Measurements from ENCODE around the gene TEAD1. TPM values are rescaled to one million over a fixed set of nuclear protein-coding genes. Genes with fewer than 3 reads are reported as not detected.

The TEAD1 gene
- total and polyA plus RNA-seq, 2 donors (not counting 3 experiments of a cell fraction or from before 2014, with no cell fraction given) = 15.3 to 49.0 TPM

DNA sequence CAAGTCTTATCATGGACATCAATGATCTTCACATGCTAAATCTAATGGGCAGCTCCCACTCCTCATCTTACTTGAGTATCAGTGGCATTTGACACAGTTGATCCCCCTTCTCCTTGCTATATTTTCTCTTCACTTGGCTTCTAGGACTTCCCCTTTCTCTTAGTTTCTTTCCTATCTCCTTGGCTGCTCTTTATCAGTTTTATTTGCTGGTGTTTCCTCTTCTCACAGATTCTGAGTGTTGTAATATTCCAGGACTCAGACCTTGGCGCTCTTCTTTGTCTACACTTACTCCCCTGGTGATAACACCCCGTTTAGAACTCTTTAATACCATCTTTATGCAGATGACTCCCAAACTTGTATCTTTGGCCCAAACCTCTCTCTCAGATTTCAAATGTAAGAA is 301.0 kb downstream of the TEAD1 start:
- H3K4me3 ChIP-seq (replicated peaks in 1 of 3; ENCODE audit: insufficient read depth in 1 of 3, low read depth in 1 of 3, low read length in 3 of 3) = no peak overlapping the region
- H3K9me1 ChIP-seq (replicated peaks; ENCODE audit: control insufficient read depth, extremely low read depth, insufficient read depth, low read length) = no peaks in the 10 kb centered on the region
- H3K36me3 ChIP-seq (ENCODE audit: control insufficient read depth in 2 of 2, extremely low read depth in 1 of 2, insufficient read depth in 2 of 2, low read length in 2 of 2) = no peaks in the 10 kb centered on the region
- no peak for DNase-seq (ENCODE audit: low read depth, low spot score)
- no peaks in the 10 kb centered on the region for H3K79me2 ChIP-seq (ENCODE audit: control insufficient read depth, insufficient read depth, low read length)
- H3K27ac ChIP-seq (ENCODE audit: insufficient read depth, low read depth, low read length) = no peak overlapping the region
- POLR2A ChIA-PET = no interaction called here
- dilution Hi-C loops (cut with MboI; ENCODE audit: extremely low pct_ligation_motif_present, low sequenced_read_pairs) = no loop called here
- H3K4me1 ChIP-seq (ENCODE audit: control insufficient read depth, extremely low read depth, insufficient read depth, low read length) = no peaks in the 10 kb centered on the region
- no peak overlapping the region for H2AFZ ChIP-seq (ENCODE audit: low read depth, low read length)
- no peaks in the 10 kb centered on the region for H4K20me1 ChIP-seq (replicated peaks; ENCODE audit: control insufficient read depth, extremely low read depth, insufficient read depth, low read length)
- CTCF ChIA-PET = interaction anchor here (1.9 to 3.7 kb wide), 3 partner anchors 9 to 644 kb away, joined by 5 to 40 read pairs (median 6); no protein-coding TSS in a partner anchor
- TF ChIP-seq MYC (IDR thresholded peaks at IDR 0.05; ENCODE audit: low read depth, low read length) = no peak
- TF ChIP-seq, protein P1, sequence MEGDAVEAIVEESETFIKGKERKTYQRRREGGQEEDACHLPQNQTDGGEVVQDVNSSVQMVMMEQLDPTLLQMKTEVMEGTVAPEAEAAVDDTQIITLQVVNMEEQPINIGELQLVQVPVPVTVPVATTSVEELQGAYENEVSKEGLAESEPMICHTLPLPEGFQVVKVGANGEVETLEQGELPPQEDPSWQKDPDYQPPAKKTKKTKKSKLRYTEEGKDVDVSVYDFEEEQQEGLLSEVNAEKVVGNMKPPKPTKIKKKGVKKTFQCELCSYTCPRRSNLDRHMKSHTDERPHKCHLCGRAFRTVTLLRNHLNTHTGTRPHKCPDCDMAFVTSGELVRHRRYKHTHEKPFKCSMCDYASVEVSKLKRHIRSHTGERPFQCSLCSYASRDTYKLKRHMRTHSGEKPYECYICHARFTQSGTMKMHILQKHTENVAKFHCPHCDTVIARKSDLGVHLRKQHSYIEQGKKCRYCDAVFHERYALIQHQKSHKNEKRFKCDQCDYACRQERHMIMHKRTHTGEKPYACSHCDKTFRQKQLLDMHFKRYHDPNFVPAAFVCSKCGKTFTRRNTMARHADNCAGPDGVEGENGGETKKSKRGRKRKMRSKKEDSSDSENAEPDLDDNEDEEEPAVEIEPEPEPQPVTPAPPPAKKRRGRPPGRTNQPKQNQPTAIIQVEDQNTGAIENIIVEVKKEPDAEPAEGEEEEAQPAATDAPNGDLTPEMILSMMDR (IDR thresholded peaks at IDR 0.05; ENCODE audit: extremely low read depth in 1 of 2, insufficient read depth in 1 of 2, low read depth in 1 of 2, low read length in 2 of 2) = no peak
- no peak for FAIRE-seq
- no peaks in the 10 kb centered on the region for H3K9me3 ChIP-seq (replicated peaks; ENCODE audit: control insufficient read depth, insufficient read depth, low read length)
- no peak overlapping the region for H3K9ac ChIP-seq (replicated peaks; ENCODE audit: extremely low read depth, insufficient read depth, low read length)
- no TSS peak for BruUV-seq (replicated peaks)
- intact Hi-C loops (cut with micrococcal nuclease) = no loop called here
- H3K4me2 ChIP-seq (ENCODE audit: insufficient read depth, low read length) = no peak overlapping the region
- H3K27me3 ChIP-seq (ENCODE audit: control insufficient read depth in 2 of 2, insufficient read depth in 2 of 2, low read length in 2 of 2) = peaks cover 29 to 30% of the 10 kb centered on the region in 2 experiments

DNA sequence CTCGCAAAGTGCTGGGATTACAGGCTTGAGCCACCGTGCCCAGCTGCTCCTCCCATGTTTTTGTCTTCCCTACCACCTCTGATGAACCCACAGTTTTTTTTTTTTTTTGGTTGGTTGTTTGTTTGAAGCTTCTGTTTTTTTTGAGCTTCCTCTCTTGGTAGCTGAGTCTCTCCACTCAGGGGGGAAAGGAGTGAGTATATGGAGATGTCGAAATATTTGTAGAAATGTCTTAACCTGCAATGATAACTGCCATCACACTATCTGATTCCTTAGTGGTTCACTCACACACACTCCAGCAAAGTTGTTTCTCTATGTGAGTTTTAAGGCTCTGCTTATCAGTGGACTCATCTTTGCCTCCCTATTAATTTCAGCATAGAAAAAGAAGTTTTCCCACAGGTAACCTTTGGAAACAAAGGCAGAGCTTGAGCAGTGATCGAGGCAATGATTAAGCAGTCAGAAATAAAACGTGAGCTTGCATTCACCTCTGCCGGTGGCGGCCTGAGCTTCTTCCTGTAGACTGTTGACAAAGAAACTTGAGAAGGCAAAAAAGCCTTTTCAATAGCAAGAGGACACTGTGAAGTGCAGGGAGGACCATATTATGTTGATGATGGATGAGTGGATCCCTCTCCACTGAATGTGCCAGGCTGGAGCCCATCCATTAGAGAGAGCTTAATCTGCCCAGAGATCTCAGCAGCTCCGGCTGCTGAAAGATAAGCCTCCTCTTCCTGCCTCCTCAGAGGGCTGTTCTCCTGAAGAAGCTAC is 305.9 kb downstream of the TEAD1 start:
- no peak for DNase-seq (ENCODE audit: low read depth, low spot score)
- Histone ChIP-seq H4K20me1 (replicated peaks; ENCODE audit: control insufficient read depth, extremely low read depth, insufficient read depth, low read length) (no peaks in the 10 kb centered on the region), H3K9me1 (replicated peaks; ENCODE audit: control insufficient read depth, extremely low read depth, insufficient read depth, low read length) (no peaks in the 10 kb centered on the region), H2AFZ (ENCODE audit: low read depth, low read length) (no peak overlapping the region), H3K4me3 (replicated peaks in 1 of 3; ENCODE audit: insufficient read depth in 1 of 3, low read depth in 1 of 3, low read length in 3 of 3) (no peak overlapping the region), H3K79me2 (ENCODE audit: control insufficient read depth, insufficient read depth, low read length) (no peaks in the 10 kb centered on the region), H3K36me3 (ENCODE audit: control insufficient read depth in 2 of 2, extremely low read depth in 1 of 2, insufficient read depth in 2 of 2, low read length in 2 of 2) (no peaks in the 10 kb centered on the region), H3K4me2 (ENCODE audit: insufficient read depth, low read length) (no peak overlapping the region), H3K9ac (replicated peaks; ENCODE audit: extremely low read depth, insufficient read depth, low read length) (no peak overlapping the region), H3K9me3 (replicated peaks; ENCODE audit: control insufficient read depth, insufficient read depth, low read length) (no peaks in the 10 kb centered on the region), H3K27me3 (ENCODE audit: control insufficient read depth in 2 of 2, insufficient read depth in 2 of 2, low read length in 2 of 2) (peaks cover 33 to 43% of the 10 kb centered on the region in 2 experiments), H3K27ac (ENCODE audit: insufficient read depth, low read depth, low read length) (no peak overlapping the region), H3K4me1 (ENCODE audit: control insufficient read depth, extremely low read depth, insufficient read depth, low read length) (no peaks in the 10 kb centered on the region)
- BruUV-seq (replicated peaks) = no TSS peak
- no peak for TF ChIP-seq EZH2 (IDR thresholded peaks at IDR 0.05; ENCODE audit: borderline replicate concordance, low read depth, low read length, severe bottlenecking)
- TF ChIP-seq, protein P1 (IDR thresholded peaks at IDR 0.05; ENCODE audit: extremely low read depth in 1 of 2, insufficient read depth in 1 of 2, low read depth in 1 of 2, low read length in 2 of 2) = no peak
- TF ChIP-seq POLR2A (IDR thresholded peaks at IDR 0.05; ENCODE audit: low read depth, low read length) = no peak
- TF ChIP-seq FOS (IDR thresholded peaks at IDR 0.05; ENCODE audit: borderline replicate concordance, insufficient read depth, low read length) = no peak
- TF ChIP-seq POLR2AphosphoS5 (IDR thresholded peaks at IDR 0.05; ENCODE audit: insufficient read depth, low read depth, low read length) = no peak
- no peak for TF ChIP-seq JUN (IDR thresholded peaks at IDR 0.05; ENCODE audit: borderline replicate concordance, insufficient read depth, insufficient read length, low read depth)
- TF ChIP-seq, protein P2, sequence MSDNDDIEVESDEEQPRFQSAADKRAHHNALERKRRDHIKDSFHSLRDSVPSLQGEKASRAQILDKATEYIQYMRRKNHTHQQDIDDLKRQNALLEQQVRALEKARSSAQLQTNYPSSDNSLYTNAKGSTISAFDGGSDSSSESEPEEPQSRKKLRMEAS (IDR thresholded peaks at IDR 0.05; ENCODE audit: insufficient read depth, insufficient read length) = no peak
- no peak for TF ChIP-seq MYC (IDR thresholded peaks at IDR 0.05; ENCODE audit: low read depth, low read length)
- no peak for TF ChIP-seq GATA2 (IDR thresholded peaks at IDR 0.05; ENCODE audit: insufficient read depth, insufficient read length, low read depth, low read length)
- intact Hi-C loops (cut with micrococcal nuclease) (no loop called here), dilution Hi-C loops (cut with MboI; ENCODE audit: extremely low pct_ligation_motif_present, low sequenced_read_pairs) (no loop called here)
- CTCF ChIA-PET = interaction anchor here (2.2 to 7.3 kb wide), 3 partner anchors 15 to 649 kb away, joined by 6 to 56 read pairs (median 6); no protein-coding TSS in a partner anchor
- FAIRE-seq = no peak
- POLR2A ChIA-PET = no interaction called here
